HL-60/S4 treated with retinoic acid at 250 ng/mL for 4 days and 3 days (cell line): Measurements from ENCODE around the gene GH2.
"Not testable (repeated sequence)": the region's sequence is repeated elsewhere in the genome, so short reads cannot be mapped to it uniquely, and the experiment has no call there.

ENCODE experiments used
- in situ Hi-C: fragments of 300-500 bp; cut with MboI; formaldehyde crosslinking; loops from 2 replicates; pipeline ENCODE4 v1.7.0; 2022; ENCODE audit warnings: low sequenced_read_pairs

The GH2 gene

GRCh38 chr17:63914471-63914870, 32.7 kb upstream of the GH2 start:
- in situ Hi-C loops = loop anchor here (25.0 kb wide), 1 partner anchor 373 kb away; no protein-coding TSS in a partner anchor

- in situ Hi-C loops = loop anchor here (25.0 kb wide), 1 partner anchor 376 kb away; no protein-coding TSS in a partner anchor
Observed at GRCh38 chr17:63911657-63912100, 29.9 kb upstream of the GH2 start.

- in situ Hi-C loops = loop anchor here (25.0 kb wide), 1 partner anchor 376 kb away; no protein-coding TSS in a partner anchor
Observed at GRCh38 chr17:63911041-63911635, 29.4 kb upstream of the GH2 start, which contains the start of gene CSHL1. Gene CSHL1, minus strand, starts transcription at chr17:63911258. Its CDS starts 62 bp downstream, at chr17:63911196.

- in situ Hi-C loops = loop anchor here (25.0 kb wide), 1 partner anchor 377 kb away; no protein-coding TSS in a partner anchor
Observed at GRCh38 chr17:63910096-63910495, 28.4 kb upstream of the GH2 start.

- in situ Hi-C loops = loop anchor here (25.0 kb wide), 1 partner anchor 378 kb away; no protein-coding TSS in a partner anchor
Observed at GRCh38 chr17:63909586-63909985, 27.8 kb upstream of the GH2 start.

GRCh38 chr17:63907161-63907778, 25.5 kb upstream of the GH2 start:
- in situ Hi-C loops = loop anchor here (25.0 kb wide), 1 partner anchor 380 kb away; no protein-coding TSS in a partner anchor

- in situ Hi-C loops = loop anchor here (25.0 kb wide), 1 partner anchor 383 kb away; no protein-coding TSS in a partner anchor
Observed at GRCh38 chr17:63904796-63905195, 23.1 kb upstream of the GH2 start.

- in situ Hi-C loops = loop anchor here (25.0 kb wide), 1 partner anchor 384 kb away; no protein-coding TSS in a partner anchor
Observed at GRCh38 chr17:63903787-63904201, 22.1 kb upstream of the GH2 start.

- in situ Hi-C loops = loop anchor here (25.0 kb wide), 1 partner anchor 385 kb away; no protein-coding TSS in a partner anchor
Observed at GRCh38 chr17:63901971-63902370, 20.2 kb upstream of the GH2 start.

GRCh38 chr17:63898899-63899798, 17.4 kb upstream of the GH2 start:
- in situ Hi-C loops = not testable (repeated sequence)

- in situ Hi-C loops = not testable (repeated sequence)
Observed at GRCh38 chr17:63896524-63897354, 15.0 kb upstream of the GH2 start, which contains the start of gene CSH1. Gene CSH1, minus strand, starts transcription at chr17:63896574. Its CDS starts 63 bp downstream, at chr17:63896511.

- in situ Hi-C loops = not testable (repeated sequence)
Observed at GRCh38 chr17:63894821-63895220, 13.1 kb upstream of the GH2 start.

- in situ Hi-C loops = not testable (repeated sequence)
Observed at GRCh38 chr17:63894021-63894420, 12.3 kb upstream of the GH2 start.

- in situ Hi-C loops = not testable (repeated sequence)
Observed at GRCh38 chr17:63892316-63893037, 10.7 kb upstream of the GH2 start.

- in situ Hi-C loops = not testable (repeated sequence)
Observed at GRCh38 chr17:63889026-63889848, 7.5 kb upstream of the GH2 start.

- in situ Hi-C loops = not testable (repeated sequence)
Observed at GRCh38 chr17:63885119-63885518, 3.4 kb upstream of the GH2 start.

- in situ Hi-C loops = not testable (repeated sequence)
Observed at GRCh38 chr17:63882626-63883126, 932 bp upstream of the GH2 start.

- in situ Hi-C loops = not testable (repeated sequence)
Observed at GRCh38 chr17:63881337-63881736, 407 bp downstream of the GH2 start.
